ENCODE measurements around the gene SETMAR. TPM values are rescaled to one million over a fixed set of nuclear protein-coding genes. Genes with fewer than 3 reads are reported as not detected.

SETMAR gene
- total and polyA plus RNA-seq, 7 donors: 6.3 to 16.5 (median 9.4) TPM

DNA sequence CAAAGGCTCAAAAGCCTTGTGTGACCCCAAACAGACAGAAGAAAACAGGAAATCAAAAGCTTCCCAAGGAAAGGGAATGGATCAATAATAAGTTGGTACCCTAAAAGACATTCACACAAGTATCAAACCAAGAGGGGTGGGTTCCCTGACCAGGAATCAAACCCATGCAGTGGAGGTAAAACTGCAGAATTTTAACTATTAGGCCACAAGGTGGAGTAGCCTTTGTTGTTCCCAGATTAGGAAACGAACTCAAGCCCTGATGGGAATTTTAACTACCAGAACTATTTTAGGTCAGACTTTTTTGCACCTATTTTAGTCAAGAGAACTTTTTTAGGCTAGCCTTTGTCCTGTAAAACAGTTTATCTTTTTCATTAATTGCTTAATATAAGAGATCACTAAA is 31.4 kb downstream of the SETMAR start:
- no peaks in the 10 kb centered on the region for H3K9me3 ChIP-seq
- no peaks in the 10 kb centered on the region for H3K4me1 ChIP-seq
- no peak for ATAC-seq
- intact Hi-C loops (cut with DNase I): no loop called here
- no peaks in the 10 kb centered on the region for H3K36me3 ChIP-seq (ENCODE audit: insufficient read depth in 1 of 2, low read depth in 1 of 2)
- no peaks in the 10 kb centered on the region for H3K27me3 ChIP-seq (ENCODE audit: insufficient read depth in 3 of 3, low read length in 2 of 3)
- DNase-seq: no peak
- H3K4me3 ChIP-seq: no peak overlapping the region
- 41 to 43% (median 42%) methylated on average over 1 of the region's 1 CpG for WGBS, 3 donors
- TF ChIP-seq, protein P1, sequence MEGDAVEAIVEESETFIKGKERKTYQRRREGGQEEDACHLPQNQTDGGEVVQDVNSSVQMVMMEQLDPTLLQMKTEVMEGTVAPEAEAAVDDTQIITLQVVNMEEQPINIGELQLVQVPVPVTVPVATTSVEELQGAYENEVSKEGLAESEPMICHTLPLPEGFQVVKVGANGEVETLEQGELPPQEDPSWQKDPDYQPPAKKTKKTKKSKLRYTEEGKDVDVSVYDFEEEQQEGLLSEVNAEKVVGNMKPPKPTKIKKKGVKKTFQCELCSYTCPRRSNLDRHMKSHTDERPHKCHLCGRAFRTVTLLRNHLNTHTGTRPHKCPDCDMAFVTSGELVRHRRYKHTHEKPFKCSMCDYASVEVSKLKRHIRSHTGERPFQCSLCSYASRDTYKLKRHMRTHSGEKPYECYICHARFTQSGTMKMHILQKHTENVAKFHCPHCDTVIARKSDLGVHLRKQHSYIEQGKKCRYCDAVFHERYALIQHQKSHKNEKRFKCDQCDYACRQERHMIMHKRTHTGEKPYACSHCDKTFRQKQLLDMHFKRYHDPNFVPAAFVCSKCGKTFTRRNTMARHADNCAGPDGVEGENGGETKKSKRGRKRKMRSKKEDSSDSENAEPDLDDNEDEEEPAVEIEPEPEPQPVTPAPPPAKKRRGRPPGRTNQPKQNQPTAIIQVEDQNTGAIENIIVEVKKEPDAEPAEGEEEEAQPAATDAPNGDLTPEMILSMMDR (IDR thresholded peaks at IDR 0.05): no peak
- H3K27ac ChIP-seq: no peak overlapping the region

DNA sequence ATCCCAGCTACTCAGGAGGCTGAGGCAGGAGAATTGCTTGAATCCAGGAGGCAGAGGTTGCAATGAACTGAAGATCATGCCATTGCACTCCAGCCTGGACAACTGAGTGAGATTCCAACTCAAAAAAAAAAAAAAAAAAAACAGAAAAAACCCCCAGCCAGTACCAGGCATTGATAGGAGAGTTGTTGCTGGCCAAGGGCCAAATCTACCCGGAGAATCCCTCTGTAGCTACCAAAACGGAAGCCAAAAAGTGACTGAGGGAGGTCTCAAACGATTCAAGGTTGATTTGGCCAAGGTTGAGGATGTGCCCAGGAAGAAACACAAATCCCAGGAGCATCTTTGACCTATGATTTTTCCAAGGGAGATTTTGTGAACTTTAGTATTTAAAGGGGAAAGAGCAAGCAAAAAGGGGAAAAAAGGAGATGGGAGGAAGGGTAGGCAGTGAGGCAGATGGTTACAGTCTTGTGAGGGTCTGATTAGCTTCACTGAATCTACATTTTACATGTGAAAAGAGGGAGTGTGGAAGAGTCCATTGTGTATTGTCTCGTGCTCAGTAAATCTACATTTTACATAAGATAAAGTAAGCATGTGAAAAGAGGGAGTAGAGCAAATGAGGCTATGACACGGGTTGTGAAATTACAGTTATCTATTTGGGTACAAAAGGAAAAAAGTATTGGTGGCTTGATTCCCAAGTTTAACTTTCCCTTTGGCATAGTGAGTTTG is 32.8 kb downstream of the SETMAR start:
- 56 to 66% (median 59%) methylated on average over 5 of the region's 5 CpGs for WGBS, 3 donors
- Histone ChIP-seq H3K27ac (no peak overlapping the region), H3K4me3 (no peak overlapping the region), H3K9me3 (no peaks in the 10 kb centered on the region), H3K27me3 (ENCODE audit: insufficient read depth in 3 of 3, low read length in 2 of 3) (no peaks in the 10 kb centered on the region), H3K4me1 (no peaks in the 10 kb centered on the region), H3K36me3 (ENCODE audit: insufficient read depth in 1 of 2, low read depth in 1 of 2) (no peaks in the 10 kb centered on the region)
- TF ChIP-seq, protein P1 (IDR thresholded peaks at IDR 0.05): no peak
- intact Hi-C loops (cut with DNase I): no loop called here
- DNase-seq (no peak), ATAC-seq (no peak)

DNA sequence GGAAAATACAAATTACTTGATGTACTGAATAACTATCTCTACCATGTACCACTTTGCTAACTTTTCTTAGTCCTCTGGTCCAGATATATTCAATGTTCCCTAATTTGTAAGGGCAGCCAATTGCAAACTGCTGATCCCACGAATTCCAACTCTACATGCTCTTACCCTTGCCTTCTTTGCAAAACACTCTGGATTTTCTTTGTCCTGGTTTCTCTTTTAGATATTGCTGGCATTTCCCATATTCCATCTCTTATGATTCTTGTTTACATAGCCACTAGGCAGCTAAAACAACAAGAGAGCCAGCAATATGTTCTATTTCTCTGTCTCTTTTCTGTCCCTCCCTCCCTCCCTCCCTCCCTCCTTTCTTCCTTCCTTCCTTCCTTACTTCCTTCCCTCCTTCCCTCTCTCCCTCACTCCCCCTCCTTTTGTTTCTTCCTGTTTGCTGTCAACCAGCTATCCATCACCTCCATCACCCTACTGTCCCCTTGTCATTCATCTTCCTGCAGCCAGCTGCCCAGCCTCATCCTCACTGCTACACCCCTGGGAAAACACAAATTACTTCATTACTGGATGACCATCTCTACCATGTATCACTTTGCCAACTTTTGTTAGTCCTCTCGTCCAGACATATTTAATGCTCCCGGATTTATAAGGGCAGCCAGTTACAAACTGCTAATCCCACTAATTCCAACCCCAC is 33.8 kb downstream of the SETMAR start:
- no peak for ATAC-seq

DNA sequence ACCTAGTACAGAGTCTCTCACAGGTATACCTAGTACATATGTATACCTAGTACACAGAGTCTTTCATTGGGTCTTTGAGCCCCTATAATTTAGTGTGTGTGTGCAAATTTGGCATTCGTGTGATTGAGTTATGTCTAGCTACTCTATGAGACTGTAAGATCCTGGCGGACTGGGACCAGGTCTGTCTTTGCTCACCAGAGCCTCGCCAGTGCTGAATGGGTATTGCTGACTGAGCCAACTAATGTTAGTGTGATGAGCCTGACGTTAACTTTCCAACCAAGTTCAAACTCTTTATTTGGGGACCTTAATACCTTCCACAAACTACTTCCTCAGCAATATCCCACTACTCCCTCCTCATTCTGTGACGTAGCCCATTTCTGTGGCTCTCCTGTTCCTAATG is 35.6 kb downstream of the SETMAR start:
- TF ChIP-seq, protein P1 (IDR thresholded peaks at IDR 0.05): no peak
- no peaks in the 10 kb centered on the region for H3K27me3 ChIP-seq (ENCODE audit: insufficient read depth in 3 of 3, low read length in 2 of 3)
- intact Hi-C loops (cut with DNase I): no loop called here
- no peak for ATAC-seq
- no peaks in the 10 kb centered on the region for H3K36me3 ChIP-seq (ENCODE audit: insufficient read depth in 1 of 2, low read depth in 1 of 2)
- DNase-seq: no peak
- WGBS, 3 donors: 87 to 95% (median 95%) methylated on average over 5 of the region's 5 CpGs
- no peaks in the 10 kb centered on the region for H3K9me3 ChIP-seq
- H3K27ac ChIP-seq: no peak overlapping the region
- no peak overlapping the region for H3K4me3 ChIP-seq
- H3K4me1 ChIP-seq: no peaks in the 10 kb centered on the region

More for the DNA sequence above, 33.8 kb downstream of the SETMAR start:
- Histone ChIP-seq H3K9me3 (no peaks in the 10 kb centered on the region), H3K4me1 (no peaks in the 10 kb centered on the region), H3K27me3 (ENCODE audit: insufficient read depth in 3 of 3, low read length in 2 of 3) (no peaks in the 10 kb centered on the region), H3K36me3 (ENCODE audit: insufficient read depth in 1 of 2, low read depth in 1 of 2) (no peaks in the 10 kb centered on the region), H3K4me3 (no peak overlapping the region), H3K27ac (no peak overlapping the region)
- intact Hi-C loops (cut with DNase I): no loop called here
- WGBS, 3 donors: 26 to 42% (median 30%) methylated on average over 3 of the region's 3 CpGs
- no peak for DNase-seq
- TF ChIP-seq, protein P1 (IDR thresholded peaks at IDR 0.05): no peak
